HepG2 (cell line): ENCODE data around the gene NIPAL1. TPM values are rescaled to one million over a fixed set of nuclear protein-coding genes. Genes with fewer than 3 reads are reported as not detected.
A peak's percentile ranks its signal among the peaks of the same experiment; 100 is the strongest.

Source experiments
- CENPBD1 ChIP-seq: sonication (generic); formaldehyde crosslinking; IDR thresholded peaks from 2 replicates; pipeline ENCODE4 v1.8.0; 2022; ENCODE audit warnings: missing genetic modification reagents, low read depth, mild to moderate bottlenecking, borderline replicate concordance
- ELF3 ChIP-seq: IDR thresholded peaks from 2 replicates; pipeline ENCODE4 v1.6.1; 2016; ENCODE audit warnings: missing genetic modification reagents, missing compliant biosample characterization
- FOXK1 ChIP-seq: sonication (generic); formaldehyde crosslinking; IDR thresholded peaks from 2 replicates; pipeline ENCODE4 v1.4.0; 2020; ENCODE audit warnings: low read depth, missing genetic modification reagents, borderline replicate concordance
- HNF4A ChIP-seq: sonication (generic); formaldehyde crosslinking; IDR thresholded peaks from 2 replicates; pipeline ENCODE4 v1.4.0; 2020; ENCODE audit warnings: missing genetic modification reagents
- IKZF4 ChIP-seq: sonication (generic); formaldehyde crosslinking; IDR thresholded peaks from 2 replicates; pipeline ENCODE4 v1.5.1; 2020; ENCODE audit warnings: borderline replicate concordance, mild to moderate bottlenecking, low read depth, missing genetic modification reagents; ENCODE audit errors: not compliant biosample characterization
- NCOA2 ChIP-seq: sonication (generic); formaldehyde crosslinking; IDR thresholded peaks from 2 replicates; pipeline ENCODE4 v1.8.0; 2022; ENCODE audit warnings: inconsistent platforms
- NCOA5 ChIP-seq: sonication (generic); formaldehyde crosslinking; IDR thresholded peaks from 2 replicates; pipeline ENCODE4 v1.4.0; 2020; ENCODE audit warnings: missing genetic modification reagents
- RCOR2 ChIP-seq: IDR thresholded peaks from 2 replicates; pipeline ENCODE4 v1.6.1; 2016; ENCODE audit warnings: missing biosample characterization, missing genetic modification reagents
- RNF219 ChIP-seq: sonication (generic); formaldehyde crosslinking; IDR thresholded peaks from 2 replicates; pipeline ENCODE4 v1.5.0; 2020; ENCODE audit warnings: mild to moderate bottlenecking, missing genetic modification reagents
- SIN3A ChIP-seq: IDR thresholded peaks from 2 replicates; pipeline ENCODE4 v1.6.1; 2011; ENCODE audit warnings: low read depth, mild to moderate bottlenecking, control low read depth, low read length, borderline replicate concordance
- SOX6 ChIP-seq, 2 experiments: fragments of 450-650 bp in 1 of 2; sonication (generic) in 1 of 2; formaldehyde crosslinking in 1 of 2; IDR thresholded peaks; 2 replicates each; pipeline versions ENCODE4 v1.4.0 to v1.6.1; 2017 to 2020; ENCODE audit warnings: antibody characterized with exemption in 1 of 2, mild to moderate bottlenecking in 1 of 2, missing genetic modification reagents in 1 of 2
- TARDBP ChIP-seq: sonication (generic); formaldehyde crosslinking; IDR thresholded peaks from 2 replicates; pipeline ENCODE4 v1.8.0; 2022; ENCODE audit warnings: mild to moderate bottlenecking, missing genetic modification reagents
- TGIF2 ChIP-seq: IDR thresholded peaks from 2 replicates; pipeline ENCODE4 v1.6.1; 2016; ENCODE audit warnings: control low read depth, missing compliant biosample characterization
- THAP8 ChIP-seq: sonication (generic); formaldehyde crosslinking; IDR thresholded peaks from 2 replicates; pipeline ENCODE4 v1.5.1; 2020; ENCODE audit warnings: missing genetic modification reagents, mild to moderate bottlenecking, borderline replicate concordance
- ZBTB7A ChIP-seq: sonication (generic); formaldehyde crosslinking; IDR thresholded peaks from 2 replicates; pipeline ENCODE4 v1.8.0; 2022; ENCODE audit warnings: mild to moderate bottlenecking, missing genetic modification reagents
- ZNF10 ChIP-seq: sonication (generic); formaldehyde crosslinking; IDR thresholded peaks from 2 replicates; pipeline ENCODE4 v1.4.0; 2020; ENCODE audit warnings: mild to moderate bottlenecking, low read depth, missing genetic modification reagents, borderline replicate concordance
- ZNF337 ChIP-seq: sonication (generic); formaldehyde crosslinking; IDR thresholded peaks from 2 replicates; pipeline ENCODE4 v1.5.1; 2020; ENCODE audit warnings: missing genetic modification reagents, low read depth, mild to moderate bottlenecking, borderline replicate concordance
- ZSCAN12 ChIP-seq: sonication (generic); formaldehyde crosslinking; IDR thresholded peaks from 2 replicates; pipeline ENCODE4 v1.9.0; 2021; ENCODE audit warnings: mild to moderate bottlenecking, missing genetic modification reagents
- polyA plus RNA-seq, 8 experiments: library from polyadenylated mRNA; depleted of rRNA in 3 of 8; stranded (reverse) in 7 of 8; unstranded in 1 of 8; fragments of >200 nt; fragmentation: Illumina TruSeq in 4 of 8; extraction: Trizol in 4 of 8; gene quantifications; 2 replicates each; pipeline versions ENCODE4 v1.2.1 to v1.2.3, GENCODE V29; 2011 to 2016; ENCODE audit warnings: low read depth in 4 of 8, missing spikeins in 1 of 8, mixed read lengths in 1 of 8; ENCODE audit not compliant: insufficient read depth in 1 of 8
- total RNA-seq, 5 experiments: library from RNA; depleted of rRNA; stranded (reverse); fragments of >200 nt; fragmentation: Illumina TruSeq; extraction: Trizol; gene quantifications; 2 replicates each; pipeline ENCODE4 v1.2.3, GENCODE V29; 2016; ENCODE audit warnings: low read depth in 1 of 5
- TF ChIP-seq, protein P1 (sequence below): sonication (generic); formaldehyde crosslinking; IDR thresholded peaks from 2 replicates; pipeline ENCODE4 v1.4.0; 2020; ENCODE audit warnings: missing genetic modification reagents, borderline replicate concordance
- TF ChIP-seq, protein P2 (sequence below): IDR thresholded peaks from 2 replicates; pipeline ENCODE4 v1.6.1; 2016; ENCODE audit warnings: missing genetic modification reagents, missing compliant biosample characterization

The NIPAL1 gene
- total and polyA plus RNA-seq, 2 of the 13 experiments (the other 11 are each of a cell fraction or from before 2014, with no cell fraction given), result 1.4 to 3.4 TPM

DNA sequence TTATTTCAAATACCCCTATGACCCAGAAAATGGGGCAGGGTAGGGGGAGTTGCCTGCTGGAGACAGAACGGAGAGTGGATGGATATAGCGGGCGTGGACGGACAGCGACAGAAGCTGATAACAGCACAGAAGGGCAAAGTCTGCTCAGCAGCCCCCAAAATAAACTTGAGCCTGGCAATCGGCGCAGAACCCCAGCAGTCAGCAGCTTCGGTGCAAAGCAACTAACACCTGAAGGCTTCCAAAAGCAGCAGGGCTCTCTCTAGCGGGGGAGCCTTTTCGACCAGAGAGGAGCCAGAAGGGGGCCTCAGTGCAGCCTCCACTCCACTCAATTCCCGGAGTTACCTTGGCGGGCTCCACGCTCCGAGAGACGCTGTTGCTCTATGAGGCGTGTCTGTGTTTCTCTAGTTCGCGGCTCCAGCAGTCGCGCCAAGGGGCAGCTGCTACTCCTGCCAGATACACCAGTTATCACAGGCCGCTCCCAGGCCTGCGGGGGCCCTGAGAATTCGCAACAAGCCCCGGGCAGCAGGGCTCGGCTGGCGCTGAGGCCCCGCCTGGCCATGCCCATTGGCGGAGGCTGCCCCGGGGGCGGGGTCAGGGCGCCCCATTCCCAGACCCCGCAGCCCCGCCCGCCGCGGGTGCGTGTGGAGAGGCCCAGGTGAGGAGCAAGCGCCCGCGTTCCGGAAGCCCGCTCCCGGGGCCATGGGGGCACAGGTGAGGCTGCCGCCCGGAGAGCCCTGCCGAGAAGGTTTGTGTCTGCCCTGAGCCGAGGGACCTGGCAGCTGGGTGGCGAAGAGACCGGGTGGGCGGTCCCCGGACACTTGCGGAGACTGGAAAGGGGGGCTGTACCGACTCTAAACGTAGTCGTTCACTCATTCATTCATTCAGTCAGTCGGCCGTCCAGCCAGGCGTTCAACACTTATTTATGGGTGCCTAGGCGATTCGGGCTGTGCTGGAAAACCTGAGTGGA is at the start of gene NIPAL1, which contains the start of gene CNGA1 (continued):
- TF ChIP-seq, protein P1, sequence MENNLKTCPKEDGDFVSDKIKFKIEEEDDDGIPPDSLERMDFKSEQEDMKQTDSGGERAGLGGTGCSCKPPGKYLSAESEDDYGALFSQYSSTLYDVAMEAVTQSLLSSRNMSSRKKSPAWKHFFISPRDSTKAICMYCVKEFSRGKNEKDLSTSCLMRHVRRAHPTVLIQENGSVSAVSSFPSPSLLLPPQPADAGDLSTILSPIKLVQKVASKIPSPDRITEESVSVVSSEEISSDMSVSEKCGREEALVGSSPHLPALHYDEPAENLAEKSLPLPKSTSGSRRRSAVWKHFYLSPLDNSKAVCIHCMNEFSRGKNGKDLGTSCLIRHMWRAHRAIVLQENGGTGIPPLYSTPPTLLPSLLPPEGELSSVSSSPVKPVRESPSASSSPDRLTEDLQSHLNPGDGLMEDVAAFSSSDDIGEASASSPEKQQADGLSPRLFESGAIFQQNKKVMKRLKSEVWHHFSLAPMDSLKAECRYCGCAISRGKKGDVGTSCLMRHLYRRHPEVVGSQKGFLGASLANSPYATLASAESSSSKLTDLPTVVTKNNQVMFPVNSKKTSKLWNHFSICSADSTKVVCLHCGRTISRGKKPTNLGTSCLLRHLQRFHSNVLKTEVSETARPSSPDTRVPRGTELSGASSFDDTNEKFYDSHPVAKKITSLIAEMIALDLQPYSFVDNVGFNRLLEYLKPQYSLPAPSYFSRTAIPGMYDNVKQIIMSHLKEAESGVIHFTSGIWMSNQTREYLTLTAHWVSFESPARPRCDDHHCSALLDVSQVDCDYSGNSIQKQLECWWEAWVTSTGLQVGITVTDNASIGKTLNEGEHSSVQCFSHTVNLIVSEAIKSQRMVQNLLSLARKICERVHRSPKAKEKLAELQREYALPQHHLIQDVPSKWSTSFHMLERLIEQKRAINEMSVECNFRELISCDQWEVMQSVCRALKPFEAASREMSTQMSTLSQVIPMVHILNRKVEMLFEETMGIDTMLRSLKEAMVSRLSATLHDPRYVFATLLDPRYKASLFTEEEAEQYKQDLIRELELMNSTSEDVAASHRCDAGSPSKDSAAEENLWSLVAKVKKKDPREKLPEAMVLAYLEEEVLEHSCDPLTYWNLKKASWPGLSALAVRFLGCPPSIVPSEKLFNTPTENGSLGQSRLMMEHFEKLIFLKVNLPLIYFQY (CRISPR knock-in tag), result no peak
- TF ChIP-seq FOXK1 (CRISPR knock-in tag) (peak; percentile 16; the same call in 1 of the 2 replicates), RNF219 (no peak), THAP8 (no peak; the same call in 1 of the 2 replicates), ZNF10 (CRISPR knock-in tag) (no peak), NCOA2 (CRISPR knock-in tag) (peak; percentile 29; the same call in 1 of the 2 replicates), HNF4A (CRISPR knock-in tag) (no peak; the same call in 1 of the 2 replicates), ELF3 (CRISPR knock-in tag) (no peak; the same call in 1 of the 2 replicates), RCOR2 (CRISPR knock-in tag) (no peak), TARDBP (CRISPR knock-in tag) (no peak), IKZF4 (CRISPR knock-in tag) (no peak), NCOA5 (CRISPR knock-in tag) (no peak), CENPBD1 (CRISPR knock-in tag) (no peak), SOX6 (IDR thresholded peaks at IDR 0.05) (no peak), SOX6 (CRISPR knock-in tag; IDR thresholded peaks at IDR 0.05) (peak; percentile 30; the same call in 1 of the 2 replicates), ZSCAN12 (CRISPR knock-in tag) (no peak), ZNF337 (no peak), SIN3A (0 out of 2 replicates have a peak, but pooled peaks have one; percentile 22), ZBTB7A (CRISPR knock-in tag) (no peak; the same call in 1 of the 2 replicates), TGIF2 (no peak)
- TF ChIP-seq, protein P2, sequence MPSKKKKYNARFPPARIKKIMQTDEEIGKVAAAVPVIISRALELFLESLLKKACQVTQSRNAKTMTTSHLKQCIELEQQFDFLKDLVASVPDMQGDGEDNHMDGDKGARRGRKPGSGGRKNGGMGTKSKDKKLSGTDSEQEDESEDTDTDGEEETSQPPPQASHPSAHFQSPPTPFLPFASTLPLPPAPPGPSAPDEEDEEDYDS (CRISPR knock-in tag), result peak; percentile 67; the same call in 1 of the 2 replicates
